Spleen (tissue), 7 donors: Measurements from ENCODE around the gene SDK1.

Experiments
- CTCF ChIP-seq, 11 experiments: fragments of 200-600 bp in 7 of 11; fragments of 450-650 bp in 4 of 11; sonication (generic) in 4 of 11; IDR thresholded peaks in 8 of 11; conservative IDR thresholded peaks in 3 of 11; 1 replicate in 7 of 11; 2 replicates in 4 of 11; pipeline versions ENCODE4 v1.4.0 to v1.8.0; 2016 to 2021; ENCODE audit warnings: antibody characterized with exemption in 11 of 11, inconsistent platforms in 4 of 11, mild to moderate bottlenecking in 1 of 11
- POLR2A ChIP-seq, 3 donors: fragments of 450-650 bp; IDR thresholded peaks; one replicate each; pipeline ENCODE4 v1.5.1; 2017; ENCODE audit warnings: antibody characterized with exemption in 3 of 3, mild to moderate bottlenecking in 1 of 3
- POLR2AphosphoS5 ChIP-seq, 3 donors: sonication (generic); formaldehyde crosslinking; IDR thresholded peaks; one replicate each; pipeline ENCODE4 v1.5.1; 2017; ENCODE audit warnings: antibody characterized with exemption in 3 of 3
- donor health status: DM: no; HTN: no; CAD: no; lungs with moderate emphysema.
- donor health status: DM: no; HTN: no; CAD: no.
- donor health status: DM: no; HTN: no; CAD: no.

DNA sequence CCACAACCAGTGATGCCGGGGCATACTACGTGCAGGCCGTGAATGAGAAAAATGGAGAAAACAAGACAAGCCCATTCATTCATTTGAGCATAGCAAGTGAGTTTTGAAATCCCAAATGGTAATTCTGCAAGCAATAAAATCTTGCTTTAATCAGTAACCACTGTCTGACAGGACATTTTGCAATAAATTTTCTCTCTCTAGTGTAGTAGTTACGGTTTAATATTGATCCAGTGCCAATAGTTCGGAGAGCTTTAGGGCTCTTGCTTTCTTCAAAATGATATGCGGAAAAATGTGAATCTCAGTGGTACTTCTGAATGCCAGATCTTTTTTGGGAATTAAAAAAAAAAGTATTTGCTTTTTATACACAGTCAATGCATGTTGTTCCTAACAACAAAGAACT is 520.4 kb downstream of the SDK1 start:
- TF ChIP-seq CTCF (IDR thresholded peaks at IDR 0.05 in 8 of 11, conservative IDR thresholded peaks at IDR 0.05 in 3 of 11) (no peak), POLR2A (IDR thresholded peaks at IDR 0.05) (no peak), POLR2AphosphoS5 (IDR thresholded peaks at IDR 0.05) (no peak)
